ENCODE results near the gene SHROOM3. TPM values are rescaled to one million over a fixed set of nuclear protein-coding genes. Genes with fewer than 3 reads are reported as not detected.

The SHROOM3 gene
- total RNA-seq, 1 experiment from 2014 or later, result 27.6 TPM

DNA sequence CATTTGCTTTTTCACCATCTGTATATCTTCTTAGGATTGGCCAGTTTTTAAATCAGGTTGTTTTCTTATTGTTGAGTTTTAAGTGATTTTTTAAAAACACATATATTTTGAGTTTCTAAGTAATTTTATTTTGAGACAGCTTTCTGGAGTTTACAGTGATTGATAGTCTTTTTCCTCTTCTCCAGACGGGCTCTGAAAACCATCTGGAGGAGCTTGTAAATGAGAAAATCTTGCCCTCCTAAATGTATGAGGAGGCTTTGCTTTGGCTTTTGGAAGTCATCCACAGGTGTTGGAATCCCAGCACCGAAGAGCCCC lies 302.7 kb downstream of the SHROOM3 start:
- Histone ChIP-seq H3K4me1 (ENCODE audit: insufficient read depth, low read length) (no peaks in the 10 kb centered on the region), H2BK5ac (ENCODE audit: insufficient read length, low read length) (no peak overlapping the region), H2BK120ac (ENCODE audit: low read depth, low read length, poor library complexity, severe bottlenecking) (no peak overlapping the region), H3K4ac (ENCODE audit: low read depth, low read length) (no peak overlapping the region), H4K5ac (ENCODE audit: insufficient read length, low read depth, low read length) (no peak overlapping the region), H2BK15ac (ENCODE audit: low read depth, low read length) (no peak overlapping the region), H2AFZ (ENCODE audit: low read length) (no peak overlapping the region), H3T11ph (ENCODE audit: low read length) (no peak overlapping the region), H2BK20ac (ENCODE audit: low read depth, low read length, poor library complexity, severe bottlenecking) (no peak overlapping the region), H3K4me2 (ENCODE audit: insufficient read depth, insufficient read length, low read length) (no peak overlapping the region), H3K27me3 (ENCODE audit: insufficient read depth, low read length) (no peaks in the 10 kb centered on the region), H3K9ac (ENCODE audit: extremely low read depth, insufficient read length, low read length) (no peak overlapping the region), H3K14ac (ENCODE audit: insufficient read depth, low read length) (no peak overlapping the region), H3K18ac (ENCODE audit: insufficient read length, low read depth, low read length) (no peak overlapping the region), H3K56ac (ENCODE audit: insufficient read length, low read depth, low read length) (no peak overlapping the region), H3K79me1 (ENCODE audit: insufficient read depth, low read depth, low read length, poor library complexity, severe bottlenecking) (no peaks in the 10 kb centered on the region), H4K8ac (replicated peaks; ENCODE audit: insufficient read length, low read depth, low read length) (no peak overlapping the region), H2BK12ac (ENCODE audit: insufficient read length, low read depth, low read length) (no peak overlapping the region), H3K23me2 (ENCODE audit: insufficient read length, low read depth, low read length, poor library complexity, severe bottlenecking) (no peaks in the 10 kb centered on the region), H3K9me3 (ENCODE audit: control insufficient read depth, low read depth, low read length) (no peaks in the 10 kb centered on the region), H3K23ac (ENCODE audit: insufficient read length, low read depth, low read length) (no peak overlapping the region), H3K27ac (ENCODE audit: insufficient read length, low read depth, low read length) (no peak overlapping the region), H3K79me2 (ENCODE audit: insufficient read depth, low read length) (no peaks in the 10 kb centered on the region), H2AK5ac (ENCODE audit: insufficient read length, low read length) (no peak overlapping the region), H4K20me1 (ENCODE audit: control insufficient read depth, insufficient read depth, insufficient read length) (no peaks in the 10 kb centered on the region), H4K91ac (ENCODE audit: insufficient read length, low read depth, low read length) (no peak overlapping the region)
- Mint-ChIP-seq H3K4me1 (peaks cover 13 to 14% of the 10 kb centered on the region in 2 experiments), H3K27ac (peak overlapping the region in 1 of 3 experiments; percentile 62; a peak in 2 of 7 replicates), H3K4me3 (no peak overlapping the region), H3K9me3 (no peaks in the 10 kb centered on the region; a peak in 1 of 5 replicates), H3K36me3 (ENCODE audit: insufficient read depth in 1 of 3, low read depth in 3 of 3) (peaks cover 28 to 50% (median 33%) of the 10 kb centered on the region in 3 experiments; a peak in 6 of 7 replicates), H3K27me3 (ENCODE audit: low read depth) (no peaks in the 10 kb centered on the region)
- TF ChIP-seq, protein P1, sequence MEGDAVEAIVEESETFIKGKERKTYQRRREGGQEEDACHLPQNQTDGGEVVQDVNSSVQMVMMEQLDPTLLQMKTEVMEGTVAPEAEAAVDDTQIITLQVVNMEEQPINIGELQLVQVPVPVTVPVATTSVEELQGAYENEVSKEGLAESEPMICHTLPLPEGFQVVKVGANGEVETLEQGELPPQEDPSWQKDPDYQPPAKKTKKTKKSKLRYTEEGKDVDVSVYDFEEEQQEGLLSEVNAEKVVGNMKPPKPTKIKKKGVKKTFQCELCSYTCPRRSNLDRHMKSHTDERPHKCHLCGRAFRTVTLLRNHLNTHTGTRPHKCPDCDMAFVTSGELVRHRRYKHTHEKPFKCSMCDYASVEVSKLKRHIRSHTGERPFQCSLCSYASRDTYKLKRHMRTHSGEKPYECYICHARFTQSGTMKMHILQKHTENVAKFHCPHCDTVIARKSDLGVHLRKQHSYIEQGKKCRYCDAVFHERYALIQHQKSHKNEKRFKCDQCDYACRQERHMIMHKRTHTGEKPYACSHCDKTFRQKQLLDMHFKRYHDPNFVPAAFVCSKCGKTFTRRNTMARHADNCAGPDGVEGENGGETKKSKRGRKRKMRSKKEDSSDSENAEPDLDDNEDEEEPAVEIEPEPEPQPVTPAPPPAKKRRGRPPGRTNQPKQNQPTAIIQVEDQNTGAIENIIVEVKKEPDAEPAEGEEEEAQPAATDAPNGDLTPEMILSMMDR (conservative IDR thresholded peaks at IDR 0.05), result no peak
- WGBS (ENCODE audit: extremely low coverage, insufficient read length, low lambda C conversion rate), result no CpG with 5 or more reads among the region's 2 CpGs
- DNase-seq, result no peak
